ENCODE measurements around the gene KCTD15.

Gene KCTD15

DNA sequence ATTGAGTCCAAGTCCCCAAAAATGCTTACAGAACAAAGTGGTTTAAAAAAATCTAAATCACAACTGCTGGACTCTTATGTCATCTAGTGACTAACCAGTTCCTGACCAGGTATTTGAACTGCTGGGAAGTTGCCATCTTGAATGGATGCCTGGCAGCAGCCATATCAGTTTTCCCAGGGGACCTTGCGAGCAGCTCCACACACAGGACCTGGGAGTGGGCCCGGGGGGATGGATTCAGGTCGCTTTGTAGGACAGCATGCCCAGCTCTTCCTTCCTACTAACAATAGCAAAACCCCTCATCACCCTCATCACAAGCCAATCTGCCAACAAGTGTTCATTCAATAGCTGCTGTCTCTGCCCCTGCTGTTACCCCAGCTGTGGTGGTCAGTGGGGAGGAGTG lies 65.3 kb downstream of the KCTD15 start:
- TF ChIP-seq, protein P1, sequence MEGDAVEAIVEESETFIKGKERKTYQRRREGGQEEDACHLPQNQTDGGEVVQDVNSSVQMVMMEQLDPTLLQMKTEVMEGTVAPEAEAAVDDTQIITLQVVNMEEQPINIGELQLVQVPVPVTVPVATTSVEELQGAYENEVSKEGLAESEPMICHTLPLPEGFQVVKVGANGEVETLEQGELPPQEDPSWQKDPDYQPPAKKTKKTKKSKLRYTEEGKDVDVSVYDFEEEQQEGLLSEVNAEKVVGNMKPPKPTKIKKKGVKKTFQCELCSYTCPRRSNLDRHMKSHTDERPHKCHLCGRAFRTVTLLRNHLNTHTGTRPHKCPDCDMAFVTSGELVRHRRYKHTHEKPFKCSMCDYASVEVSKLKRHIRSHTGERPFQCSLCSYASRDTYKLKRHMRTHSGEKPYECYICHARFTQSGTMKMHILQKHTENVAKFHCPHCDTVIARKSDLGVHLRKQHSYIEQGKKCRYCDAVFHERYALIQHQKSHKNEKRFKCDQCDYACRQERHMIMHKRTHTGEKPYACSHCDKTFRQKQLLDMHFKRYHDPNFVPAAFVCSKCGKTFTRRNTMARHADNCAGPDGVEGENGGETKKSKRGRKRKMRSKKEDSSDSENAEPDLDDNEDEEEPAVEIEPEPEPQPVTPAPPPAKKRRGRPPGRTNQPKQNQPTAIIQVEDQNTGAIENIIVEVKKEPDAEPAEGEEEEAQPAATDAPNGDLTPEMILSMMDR (IDR thresholded peaks at IDR 0.05) = no peak
- TF ChIP-seq ZFX (IDR thresholded peaks at IDR 0.05; ENCODE audit: borderline replicate concordance) = no peak

DNA sequence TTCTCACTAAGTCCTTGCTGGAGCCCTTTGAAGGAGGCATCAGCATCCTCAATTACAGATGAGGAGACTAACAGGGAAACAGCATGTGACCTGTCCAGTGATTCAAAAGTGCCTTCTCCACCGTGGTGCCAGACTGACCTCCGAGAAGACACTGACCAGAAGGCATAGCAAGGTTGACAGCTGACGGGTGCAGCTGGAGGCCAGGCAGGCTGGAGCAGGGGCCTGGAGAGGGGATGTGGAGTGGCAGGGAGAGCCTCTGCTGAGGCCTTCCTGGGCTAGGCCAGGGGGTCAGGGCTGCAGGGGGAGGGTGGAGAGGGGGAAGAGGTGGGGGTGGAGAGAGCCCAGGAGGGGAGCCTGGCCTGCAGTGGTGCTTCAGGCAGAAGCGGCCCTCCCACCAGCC lies 66.3 kb downstream of the KCTD15 start:
- no peak overlapping the region for H3K27ac ChIP-seq
- TF ChIP-seq, protein P1 (IDR thresholded peaks at IDR 0.05) = no peak
- no peak for TF ChIP-seq ZFX (IDR thresholded peaks at IDR 0.05; ENCODE audit: borderline replicate concordance)

More for the DNA sequence above, 65.3 kb downstream of the KCTD15 start:
- H3K27ac ChIP-seq = no peak overlapping the region

DNA sequence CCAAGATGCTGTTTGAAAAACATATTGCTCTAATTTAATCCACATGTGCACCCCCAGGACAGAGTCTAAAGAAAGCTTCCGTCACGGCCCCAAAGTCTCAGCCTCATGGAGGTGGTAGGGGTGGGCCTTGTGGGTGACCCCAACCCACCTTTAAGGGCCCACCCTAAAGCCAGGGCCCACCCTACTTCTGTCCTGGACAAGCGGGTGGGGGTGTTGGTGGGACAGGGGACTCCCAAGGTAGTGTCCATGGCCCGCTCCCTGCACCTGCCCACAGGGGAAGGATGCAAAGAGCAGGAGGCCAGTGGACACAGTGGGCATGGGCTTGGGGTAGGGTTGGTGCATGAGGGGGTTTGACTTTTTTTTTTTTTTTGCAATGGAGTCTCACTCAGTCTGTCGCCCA lies 66.8 kb downstream of the KCTD15 start:
- TF ChIP-seq, protein P1 (IDR thresholded peaks at IDR 0.05) = no peak
- no peak for TF ChIP-seq ZFX (IDR thresholded peaks at IDR 0.05; ENCODE audit: borderline replicate concordance)

DNA sequence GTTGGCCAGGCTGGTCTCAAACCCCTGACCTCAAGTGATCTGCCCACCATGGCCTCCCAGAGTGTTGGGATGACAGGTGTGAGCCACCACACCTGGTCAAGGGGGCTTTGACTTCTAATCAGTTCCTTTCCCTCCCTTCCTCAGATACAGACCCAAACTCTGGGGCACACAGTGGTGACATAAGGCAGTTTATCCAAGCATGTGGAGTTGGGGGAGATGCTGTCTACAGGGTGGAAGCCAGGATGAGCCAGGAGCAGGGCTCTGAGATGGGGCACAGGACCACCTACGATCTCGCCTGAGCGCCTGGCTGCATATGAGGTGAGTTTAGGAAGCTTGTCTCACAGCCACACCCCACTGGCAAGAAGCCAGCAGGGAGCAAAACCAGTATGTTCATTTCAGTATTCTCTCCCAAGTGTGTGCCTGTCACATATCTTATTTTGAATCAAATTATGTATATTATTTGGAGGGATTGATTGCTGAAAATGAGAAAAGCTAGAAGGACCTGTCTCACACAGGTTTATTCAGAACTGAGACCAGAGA lies 67.7 kb downstream of the KCTD15 start:
- H3K27ac ChIP-seq = no peak overlapping the region
- TF ChIP-seq, protein P1 (IDR thresholded peaks at IDR 0.05) = no peak
- TF ChIP-seq ZFX (IDR thresholded peaks at IDR 0.05; ENCODE audit: borderline replicate concordance) = no peak

More for the DNA sequence above, 66.8 kb downstream of the KCTD15 start:
- no peak overlapping the region for H3K27ac ChIP-seq

DNA sequence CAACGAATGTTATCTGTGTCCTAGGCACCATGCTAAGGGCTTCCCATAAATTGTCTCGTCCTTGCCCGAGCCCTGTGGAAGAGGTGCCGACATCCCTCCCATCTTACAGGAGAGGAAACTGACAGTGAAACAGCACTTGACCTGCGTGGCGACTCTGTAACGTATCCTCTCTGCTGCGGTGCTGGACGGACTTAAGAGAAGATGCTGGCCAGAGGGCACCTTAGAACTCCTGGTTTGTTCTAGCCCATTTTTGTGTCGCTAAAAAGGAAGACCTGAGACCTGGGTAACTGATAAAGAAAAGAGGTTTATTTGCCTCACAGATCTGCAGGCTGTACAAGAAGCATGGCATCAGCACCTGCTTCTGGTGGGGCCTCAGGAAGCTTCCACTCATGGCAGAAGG lies 68.6 kb downstream of the KCTD15 start:
- TF ChIP-seq, protein P1 (IDR thresholded peaks at IDR 0.05) = no peak
- TF ChIP-seq ZFX (IDR thresholded peaks at IDR 0.05; ENCODE audit: borderline replicate concordance) = no peak
- no peak overlapping the region for H3K27ac ChIP-seq
